Progenitor cell of endocrine pancreas (in vitro differentiated cells): ENCODE measurements around the gene AGRP. TPM values are rescaled to one million over a fixed set of nuclear protein-coding genes. Genes with fewer than 3 reads are reported as not detected.
"Not testable (repeated sequence)": the region's sequence is repeated elsewhere in the genome, so short reads cannot be mapped to it uniquely, and the experiment has no call there.

Source experiments
- DNase-seq: peaks from one replicate; pipeline ENCODE4 v3.0.0; 2021; ENCODE audit warnings: low spot score; ENCODE audit not compliant: unreplicated experiment
- H3K27ac Mint-ChIP-seq: 2 replicates; pipeline ENCODE4 v1.8.0; 2021; ENCODE audit warnings: mild to moderate bottlenecking, moderate library complexity, mixed read lengths
- H3K27me3 Mint-ChIP-seq: 2 replicates; pipeline ENCODE4 v1.8.0; 2021; ENCODE audit warnings: mixed read lengths
- H3K36me3 Mint-ChIP-seq: 2 replicates; pipeline ENCODE4 v1.8.0; 2022; ENCODE audit warnings: mixed read lengths; ENCODE audit not compliant: insufficient read depth
- H3K4me1 Mint-ChIP-seq: 2 replicates; pipeline ENCODE4 v1.8.0; 2021; ENCODE audit warnings: low read depth, mixed read lengths
- H3K4me3 Mint-ChIP-seq: 2 replicates; pipeline ENCODE4 v1.8.0; 2021; ENCODE audit warnings: low read depth, mild to moderate bottlenecking, moderate library complexity, mixed read lengths
- H3K9me3 Mint-ChIP-seq: 2 replicates; pipeline ENCODE4 v1.8.0; 2021; ENCODE audit warnings: low read depth, mixed read lengths
- total RNA-seq: library from RNA; stranded (reverse); gene quantifications from 2 replicates; pipeline ENCODE4 v1.2.1, GENCODE V29; 2021
- TF ChIP-seq, protein P1 (sequence below): fragments of 200-600 bp; sonication (generic); IDR thresholded peaks from one replicate; pipeline ENCODE4 v1.5.0; 2021; ENCODE audit warnings: antibody characterized with exemption, mild to moderate bottlenecking; ENCODE audit not compliant: unreplicated experiment

Gene AGRP
- total RNA-seq, 1 donor from 2014 or later = not detected

DNA sequence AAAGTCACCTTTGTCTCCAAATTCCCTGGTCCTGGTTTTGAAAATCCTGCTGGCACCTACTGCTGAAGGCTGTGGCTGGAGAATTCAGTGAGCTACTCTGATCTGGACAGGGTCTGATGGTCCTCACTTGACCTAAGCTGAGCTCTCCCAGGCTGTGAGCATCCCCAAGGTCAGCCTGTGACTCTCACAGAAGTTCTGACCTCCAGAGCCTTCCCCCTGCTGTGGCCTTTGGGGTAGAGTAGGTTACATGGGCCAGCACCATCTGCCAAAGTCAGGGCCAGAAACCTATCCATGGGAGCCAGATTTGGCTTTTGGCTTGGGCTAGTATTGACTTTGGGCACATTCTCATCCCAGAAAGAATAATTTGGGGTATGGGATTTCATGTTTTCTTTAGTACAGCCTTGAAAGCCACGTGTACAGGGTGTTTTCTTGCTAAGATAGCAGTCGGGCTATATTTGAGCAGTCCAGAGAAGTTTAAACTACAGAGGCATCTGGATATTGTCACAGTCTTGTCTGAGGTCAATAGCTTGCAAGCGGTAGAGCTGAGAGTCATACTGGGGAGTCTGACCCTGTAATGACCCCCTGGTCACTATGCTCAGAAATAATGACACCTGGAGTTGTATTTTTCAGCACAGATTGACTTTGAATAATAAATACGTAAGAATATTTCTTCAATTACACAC lies 6.2 kb upstream of the AGRP start:
- no peak for DNase-seq

DNA sequence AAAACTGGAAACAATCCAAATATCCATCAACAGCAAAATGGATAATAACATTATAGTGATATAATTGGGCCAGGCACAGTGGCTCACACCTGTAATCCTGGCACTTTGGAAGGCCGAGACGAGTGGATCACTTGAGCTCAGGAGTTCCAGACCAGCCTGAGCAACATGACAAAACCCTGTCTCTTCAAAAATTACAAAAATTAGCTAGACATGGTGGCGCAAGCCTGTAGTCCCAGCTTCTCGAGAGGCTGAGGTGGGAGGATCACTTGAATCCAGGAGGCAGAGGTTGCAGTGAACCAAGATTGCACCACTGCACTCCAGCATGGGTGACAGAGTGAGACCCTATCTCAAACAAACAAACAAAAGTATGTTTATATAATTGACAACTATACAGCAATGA lies 4.2 kb upstream of the AGRP start:
- not testable (repeated sequence) for DNase-seq, H3K27me3 Mint-ChIP-seq, H3K9me3 Mint-ChIP-seq, H3K36me3 Mint-ChIP-seq, H3K4me3 Mint-ChIP-seq, H3K27ac Mint-ChIP-seq
- H3K4me1 Mint-ChIP-seq = peaks cover 10% of the 10 kb centered on the region

More for the DNA sequence above, 6.2 kb upstream of the AGRP start:
- TF ChIP-seq, protein P1, sequence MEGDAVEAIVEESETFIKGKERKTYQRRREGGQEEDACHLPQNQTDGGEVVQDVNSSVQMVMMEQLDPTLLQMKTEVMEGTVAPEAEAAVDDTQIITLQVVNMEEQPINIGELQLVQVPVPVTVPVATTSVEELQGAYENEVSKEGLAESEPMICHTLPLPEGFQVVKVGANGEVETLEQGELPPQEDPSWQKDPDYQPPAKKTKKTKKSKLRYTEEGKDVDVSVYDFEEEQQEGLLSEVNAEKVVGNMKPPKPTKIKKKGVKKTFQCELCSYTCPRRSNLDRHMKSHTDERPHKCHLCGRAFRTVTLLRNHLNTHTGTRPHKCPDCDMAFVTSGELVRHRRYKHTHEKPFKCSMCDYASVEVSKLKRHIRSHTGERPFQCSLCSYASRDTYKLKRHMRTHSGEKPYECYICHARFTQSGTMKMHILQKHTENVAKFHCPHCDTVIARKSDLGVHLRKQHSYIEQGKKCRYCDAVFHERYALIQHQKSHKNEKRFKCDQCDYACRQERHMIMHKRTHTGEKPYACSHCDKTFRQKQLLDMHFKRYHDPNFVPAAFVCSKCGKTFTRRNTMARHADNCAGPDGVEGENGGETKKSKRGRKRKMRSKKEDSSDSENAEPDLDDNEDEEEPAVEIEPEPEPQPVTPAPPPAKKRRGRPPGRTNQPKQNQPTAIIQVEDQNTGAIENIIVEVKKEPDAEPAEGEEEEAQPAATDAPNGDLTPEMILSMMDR = no peak
- Mint-ChIP-seq H3K27ac (peak overlapping the region; percentile 72), H3K27me3 (no peaks in the 10 kb centered on the region), H3K36me3 (peaks cover 1% of the 10 kb centered on the region), H3K9me3 (no peaks in the 10 kb centered on the region), H3K4me3 (no peak overlapping the region), H3K4me1 (peaks cover 10% of the 10 kb centered on the region)

DNA sequence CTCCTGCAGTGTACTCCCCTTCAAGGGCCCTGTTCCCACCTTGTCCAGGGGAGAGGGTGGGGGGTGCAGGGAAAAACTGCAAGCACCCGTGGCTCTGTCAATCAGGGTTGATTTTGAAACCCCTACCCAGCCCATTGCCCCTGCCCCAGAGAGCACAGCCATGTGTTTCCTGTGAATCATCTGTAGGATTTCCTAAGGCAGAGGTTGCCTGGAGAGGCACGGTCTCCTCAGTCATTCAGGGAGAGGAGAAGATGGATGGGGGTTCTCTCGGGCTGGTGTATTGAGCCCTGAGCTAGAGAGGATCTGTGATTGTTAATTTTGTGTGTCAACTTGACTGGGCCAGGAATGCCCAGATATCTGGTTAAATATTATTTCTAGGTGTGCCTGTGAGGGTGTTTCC lies 3.5 kb upstream of the AGRP start:
- H3K27ac Mint-ChIP-seq = no peak overlapping the region
- H3K36me3 Mint-ChIP-seq = peaks cover 1% of the 10 kb centered on the region
- no peak overlapping the region for H3K4me3 Mint-ChIP-seq
- H3K27me3 Mint-ChIP-seq = no peaks in the 10 kb centered on the region
- peaks cover 16% of the 10 kb centered on the region for H3K4me1 Mint-ChIP-seq
- no peak for DNase-seq
- TF ChIP-seq, protein P1 = no peak
- H3K9me3 Mint-ChIP-seq = no peaks in the 10 kb centered on the region

DNA sequence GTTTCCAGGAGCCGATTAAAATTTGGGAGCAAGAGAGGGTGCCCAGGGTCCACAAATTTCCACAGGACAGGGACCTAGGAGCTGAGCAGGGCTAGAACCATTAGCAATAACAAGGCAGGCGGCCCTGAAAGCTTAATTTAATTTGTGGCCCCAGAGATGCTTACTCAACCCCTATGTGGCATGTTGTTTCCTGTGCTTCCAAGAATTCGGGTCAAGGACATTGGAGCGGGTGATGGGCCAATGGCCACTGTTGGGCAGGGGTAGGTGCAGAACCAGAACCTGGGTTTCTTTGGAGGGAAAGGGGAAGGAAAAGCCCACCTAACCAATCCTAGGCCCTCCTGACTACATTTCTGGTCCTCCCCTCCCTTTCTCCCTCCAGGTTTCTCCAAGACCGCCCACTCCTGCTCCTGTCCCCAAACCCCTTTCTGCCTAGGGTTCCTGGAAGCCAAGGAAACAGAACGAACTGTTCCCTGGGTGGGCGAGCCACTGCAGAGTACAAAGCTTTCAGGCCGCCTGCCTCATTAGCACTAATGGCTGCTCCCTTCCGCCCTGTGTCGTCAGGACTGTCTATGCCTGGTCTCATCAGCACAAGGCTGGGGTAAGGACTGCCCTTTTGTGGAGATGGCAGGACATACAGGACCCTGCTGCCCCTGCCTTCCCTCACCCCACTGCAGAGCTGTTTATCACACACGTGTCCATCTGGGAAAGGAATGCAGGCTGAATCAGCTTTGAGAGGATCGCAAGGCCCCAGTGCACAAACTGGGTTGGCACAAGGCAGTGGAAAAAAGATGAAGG lies 581 bp upstream of the AGRP start:
- Mint-ChIP-seq H3K4me1 (peaks cover 20% of the 10 kb centered on the region), H3K27ac (no peak overlapping the region), H3K9me3 (no peaks in the 10 kb centered on the region), H3K36me3 (no peaks in the 10 kb centered on the region), H3K27me3 (no peaks in the 10 kb centered on the region), H3K4me3 (no peak overlapping the region)
- DNase-seq = no peak
- TF ChIP-seq, protein P1 = no peak

DNA sequence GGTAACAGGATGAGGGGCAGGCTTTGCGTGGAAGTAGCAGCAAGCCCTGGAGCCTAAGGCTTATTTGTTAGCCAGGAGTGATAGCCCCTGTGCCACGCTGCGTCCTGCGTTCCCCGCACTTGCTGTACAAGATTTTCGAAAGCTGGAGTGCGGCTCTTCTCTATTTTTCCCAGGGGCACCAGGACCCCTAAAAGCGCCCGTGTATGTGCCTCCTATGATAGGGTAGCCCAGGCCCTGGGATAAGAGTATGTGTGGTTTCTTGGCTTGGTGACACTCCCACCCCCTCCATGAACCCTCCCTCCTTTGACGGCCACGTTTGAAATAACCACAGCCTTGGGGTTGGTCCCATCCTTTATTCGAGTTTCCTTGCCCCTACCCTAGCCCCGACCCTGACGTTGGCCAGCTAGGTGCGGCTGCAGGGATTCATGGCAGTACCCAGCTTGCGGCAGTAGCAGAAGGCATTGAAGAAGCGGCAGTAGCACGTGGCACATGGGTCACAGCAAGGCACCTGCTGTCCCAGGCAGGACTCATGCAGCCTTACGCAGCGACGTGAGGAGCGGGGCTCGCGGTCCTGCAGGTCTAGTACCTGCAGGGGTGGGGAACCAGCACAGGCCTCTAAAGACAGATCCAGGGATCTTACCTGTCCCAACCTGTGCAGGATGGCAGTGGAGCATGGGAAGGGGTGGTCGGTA lies 968 bp downstream of the AGRP start:
- peak overlapping the region; percentile 73 for H3K27ac Mint-ChIP-seq
- TF ChIP-seq, protein P1 = no peak
- peaks cover 24% of the 10 kb centered on the region for H3K4me1 Mint-ChIP-seq
- H3K36me3 Mint-ChIP-seq = no peaks in the 10 kb centered on the region
- H3K9me3 Mint-ChIP-seq = no peaks in the 10 kb centered on the region
- DNase-seq = no peak
- H3K4me3 Mint-ChIP-seq = peak overlapping the region; percentile 100
- H3K27me3 Mint-ChIP-seq = no peaks in the 10 kb centered on the region
